Neural cell (in vitro differentiated cells): Measurements from ENCODE around the gene REC8.

Experiments
- CTCF ChIP-seq: fragments of 450-650 bp; IDR thresholded peaks from 2 replicates; pipeline ENCODE4 v1.5.1; 2014; ENCODE audit warnings: antibody characterized with exemption, mild to moderate bottlenecking, moderate library complexity; ENCODE audit not compliant: poor library complexity, severe bottlenecking
- EZH2 ChIP-seq: fragments of 200-600, 300-800 bp; shearing (Covaris generic), sonication (generic); IDR thresholded peaks from 2 replicates; pipeline ENCODE4 v1.6.1; 2014; ENCODE audit warnings: antibody characterized with exemption, low read length, borderline replicate concordance, mild to moderate bottlenecking; ENCODE audit not compliant: insufficient read depth, poor library complexity, severe bottlenecking
- MXI1 ChIP-seq: fragments of 450-650 bp; conservative IDR thresholded peaks from 2 replicates; pipeline ENCODE4 v1.6.1; 2014; ENCODE audit warnings: antibody characterized with exemption, mild to moderate bottlenecking; ENCODE audit not compliant: poor library complexity, severe bottlenecking
- POLR2AphosphoS5 ChIP-seq: IDR thresholded peaks from 2 replicates; pipeline ENCODE4 v1.6.1; 2012
- RAD21 ChIP-seq: fragments of 450-650 bp; conservative IDR thresholded peaks from 2 replicates; pipeline ENCODE4 v1.6.1; 2014; ENCODE audit warnings: antibody characterized with exemption, mild to moderate bottlenecking, moderate library complexity

GRCh38 chr14:24206260-24207103, 34.6 kb downstream of the REC8 start:
- TF ChIP-seq CTCF, result no peak
- no peak for TF ChIP-seq RAD21
- TF ChIP-seq POLR2AphosphoS5, result no peak
- no peak for TF ChIP-seq MXI1
- TF ChIP-seq EZH2, result no peak
